Measurements from ENCODE around the gene VDAC1.

The VDAC1 gene

DNA sequence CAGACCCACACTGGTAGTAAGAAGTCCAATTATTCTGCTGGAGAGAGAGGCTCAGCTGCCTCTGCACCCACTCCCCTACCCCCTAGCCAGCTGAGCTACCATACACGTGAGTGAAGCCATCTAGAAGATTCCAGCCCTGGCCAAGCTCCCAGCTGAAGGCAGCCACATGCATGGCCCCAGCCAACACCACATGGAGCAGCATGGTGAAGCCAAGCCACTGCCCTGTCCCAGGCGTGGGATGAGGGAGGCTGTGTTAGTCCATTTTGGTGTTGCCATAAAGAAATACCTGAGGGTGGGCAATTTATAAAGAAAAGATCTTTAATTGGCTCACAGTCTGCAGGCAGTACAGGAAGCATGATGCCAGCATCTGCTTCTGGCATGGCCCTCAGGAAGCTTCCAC is 20.0 kb upstream of the VDAC1 start:
- DNase-seq (ENCODE audit: low spot score): no peak

DNA sequence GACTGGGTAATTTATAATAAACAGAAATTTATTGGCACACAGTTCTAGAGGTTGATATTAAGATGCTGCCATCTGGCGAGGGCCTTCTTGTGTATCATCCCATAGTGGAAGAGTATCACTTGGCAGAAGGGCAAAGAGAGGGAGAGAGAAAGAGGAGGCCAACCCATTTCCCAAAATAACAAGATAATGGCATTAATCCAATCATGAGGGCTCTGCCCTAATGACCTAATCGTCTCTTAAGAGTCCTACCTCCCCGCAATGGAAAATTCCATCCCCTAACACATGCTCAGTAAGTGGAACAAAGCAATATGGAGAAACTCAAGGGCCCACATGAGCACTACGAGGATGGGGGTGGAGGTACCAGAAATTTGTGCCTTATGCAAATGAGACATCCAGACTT is 17.6 kb upstream of the VDAC1 start:
- no peak for DNase-seq (ENCODE audit: low spot score)

DNA sequence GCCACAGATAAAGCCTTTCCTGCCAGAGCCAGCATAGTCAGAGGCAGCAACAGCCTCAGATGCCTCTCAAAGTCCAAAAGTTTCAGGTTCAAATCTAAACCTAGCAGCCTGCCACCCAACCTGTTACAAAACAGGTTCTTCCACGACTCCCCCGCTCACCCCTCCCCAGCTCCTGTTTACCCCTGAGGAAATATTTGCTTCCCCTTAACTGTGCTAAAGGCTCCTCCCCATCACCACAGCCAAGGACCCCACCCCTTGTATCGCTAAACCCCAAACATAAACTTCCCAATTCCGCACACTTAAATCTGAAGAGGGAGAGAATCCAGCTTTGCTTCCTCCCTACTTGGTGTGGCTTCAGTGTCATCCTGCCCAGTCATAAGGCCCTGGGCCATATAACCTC is 15.4 kb upstream of the VDAC1 start:
- DNase-seq (ENCODE audit: low spot score): no peak

DNA sequence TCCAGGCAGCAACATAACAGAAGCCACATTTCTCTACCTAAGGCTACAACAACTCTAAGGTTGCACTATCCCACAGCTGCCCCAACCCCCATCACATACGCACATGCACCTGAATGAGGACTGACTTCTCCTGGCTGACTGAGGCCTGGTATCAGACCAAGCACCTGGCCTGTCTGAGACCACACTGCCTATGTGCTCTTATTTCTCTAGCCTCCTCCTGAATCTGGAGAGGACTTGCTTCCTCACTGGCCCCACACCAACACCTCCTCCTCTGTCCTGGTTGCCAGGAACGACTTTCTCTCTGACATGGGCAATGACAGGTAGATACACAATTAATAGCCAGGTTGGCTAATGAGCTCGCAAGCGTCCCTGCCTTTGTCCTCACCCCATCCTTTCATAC is 14.9 kb upstream of the VDAC1 start:
- DNase-seq (ENCODE audit: low spot score): no peak

DNA sequence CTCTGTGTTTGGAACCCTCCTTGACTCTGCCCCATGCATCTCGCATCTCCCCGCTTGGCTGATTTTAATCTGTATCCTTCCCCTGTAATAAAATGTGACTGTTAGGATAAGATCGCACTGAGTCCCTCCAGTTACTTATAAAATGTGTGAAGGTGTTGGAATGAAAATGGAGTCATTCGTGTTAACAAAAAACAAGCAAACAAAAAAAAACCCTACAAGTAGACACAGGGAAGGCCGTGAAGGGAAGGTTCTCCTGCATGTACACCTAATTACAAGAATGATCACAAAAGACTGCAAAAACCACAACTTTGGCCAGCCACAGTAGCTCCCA is 14.2 kb upstream of the VDAC1 start:
- DNase-seq (ENCODE audit: low spot score): no peak

DNA sequence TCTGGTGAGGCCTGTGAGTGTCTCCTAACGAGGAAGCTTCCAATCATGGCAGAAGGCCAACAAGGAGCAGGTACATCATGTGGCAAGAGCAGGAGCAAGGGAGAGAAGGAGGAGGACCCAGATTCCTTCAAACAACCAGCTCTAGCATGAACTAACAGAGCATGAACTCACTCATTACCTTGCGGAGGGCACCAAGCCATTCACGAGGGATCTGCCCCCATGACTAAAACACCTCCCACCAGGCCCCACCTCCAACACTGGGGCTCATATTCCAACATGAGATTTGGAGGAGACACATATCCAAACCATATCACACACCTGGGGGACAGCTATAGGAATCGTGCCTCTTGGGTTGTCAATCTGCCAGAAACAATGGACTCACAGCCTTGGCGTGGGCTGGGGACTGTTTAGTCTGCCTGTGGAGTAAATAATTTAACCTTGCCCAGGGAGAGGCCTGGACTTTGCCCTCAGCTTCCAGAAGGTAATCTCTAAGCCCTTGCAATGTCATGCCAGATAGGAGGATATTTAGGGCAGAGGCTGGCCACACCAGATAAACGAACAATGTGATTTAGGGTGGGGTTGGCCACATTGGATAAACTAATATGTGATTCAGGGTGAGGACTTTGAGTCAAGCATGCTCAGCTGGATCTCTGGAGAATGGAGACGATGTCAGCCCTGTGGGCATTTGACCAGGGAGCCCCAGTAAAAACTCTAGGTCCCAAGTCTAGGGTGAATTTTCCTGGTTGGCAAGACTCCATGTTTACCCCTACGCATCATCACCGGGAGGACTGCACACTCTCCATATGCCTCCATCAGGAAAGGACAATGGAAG is 13.6 kb upstream of the VDAC1 start:
- peak; percentile 27 for DNase-seq (ENCODE audit: low spot score)

DNA sequence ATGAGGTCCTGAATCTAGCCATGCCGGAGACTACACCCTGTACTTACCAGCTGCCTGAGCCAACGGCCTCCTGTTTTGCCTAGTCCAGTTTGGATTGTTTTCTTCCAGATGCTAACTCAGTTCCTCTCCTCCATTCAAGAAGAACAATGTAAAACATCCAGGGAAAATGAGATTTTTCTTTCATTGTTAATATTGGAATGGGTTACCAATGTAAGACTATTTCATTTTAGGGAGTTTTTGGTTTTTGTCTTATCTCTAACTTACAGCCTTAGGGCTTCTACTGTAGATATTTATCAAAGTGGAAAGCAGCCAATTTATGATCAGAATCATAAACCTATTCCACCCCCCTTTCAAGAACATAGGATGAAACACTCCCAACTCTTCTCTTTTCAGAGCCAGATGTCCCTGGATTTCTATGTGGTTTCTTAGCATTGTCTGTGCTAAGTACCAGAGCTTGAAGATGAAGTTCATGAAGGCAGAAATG is 3.5 kb upstream of the VDAC1 start:
- no peak for DNase-seq (ENCODE audit: low spot score)

DNA sequence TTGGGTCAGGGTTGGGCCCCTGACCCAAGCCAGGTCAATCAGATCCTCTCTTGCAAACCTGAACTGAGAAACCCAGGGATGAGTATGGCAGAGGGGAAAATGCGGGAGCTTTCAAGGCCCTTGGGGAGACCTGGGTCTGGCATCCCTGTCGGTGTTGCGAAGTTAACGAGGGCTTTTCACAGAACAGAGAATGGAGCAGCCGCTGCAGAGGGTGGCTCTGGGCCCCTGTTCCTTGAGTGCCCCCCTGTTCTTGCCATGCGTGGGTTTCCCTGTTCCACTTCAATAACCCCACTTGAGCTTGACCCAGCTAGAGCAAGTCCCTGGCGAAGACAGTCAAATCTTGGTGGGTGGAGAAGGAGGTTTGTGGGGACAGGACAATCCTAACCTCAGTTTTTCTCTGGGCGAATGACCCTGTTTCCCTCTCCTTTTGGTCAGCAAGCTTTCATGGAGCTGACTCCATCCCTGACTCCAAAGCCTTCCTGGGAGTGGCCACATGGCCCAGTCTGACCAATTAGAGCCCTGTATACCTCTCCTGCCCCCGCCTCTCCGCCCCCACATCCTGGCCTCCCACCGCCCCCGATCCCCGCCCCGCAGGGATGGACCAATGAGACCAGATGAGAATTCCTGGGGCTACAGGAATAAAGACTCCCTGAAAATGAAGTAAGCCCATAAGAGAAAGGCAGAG is 2.9 kb upstream of the VDAC1 start:
- no peak for DNase-seq (ENCODE audit: low spot score)

DNA sequence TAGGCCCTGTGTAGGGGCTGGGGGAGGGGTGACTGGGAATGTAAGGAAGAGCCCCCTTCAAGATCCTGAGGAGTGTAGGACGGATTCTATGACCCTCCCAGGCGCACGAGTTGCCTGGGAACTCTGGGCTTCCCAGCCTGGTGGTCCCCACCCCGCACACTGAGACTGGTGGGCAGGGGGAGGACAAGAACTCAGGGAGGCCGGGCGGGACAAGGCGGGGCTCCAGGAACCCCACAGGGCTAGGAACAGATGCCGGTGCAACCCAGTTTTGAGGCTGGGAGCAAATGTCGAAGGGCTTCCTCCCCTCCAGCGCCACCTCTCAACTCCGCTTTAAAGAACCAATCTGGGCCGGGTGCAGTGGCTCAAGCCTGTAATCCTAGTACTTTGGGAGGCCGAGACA is 1.3 kb upstream of the VDAC1 start:
- no peak for DNase-seq (ENCODE audit: low spot score)

DNA sequence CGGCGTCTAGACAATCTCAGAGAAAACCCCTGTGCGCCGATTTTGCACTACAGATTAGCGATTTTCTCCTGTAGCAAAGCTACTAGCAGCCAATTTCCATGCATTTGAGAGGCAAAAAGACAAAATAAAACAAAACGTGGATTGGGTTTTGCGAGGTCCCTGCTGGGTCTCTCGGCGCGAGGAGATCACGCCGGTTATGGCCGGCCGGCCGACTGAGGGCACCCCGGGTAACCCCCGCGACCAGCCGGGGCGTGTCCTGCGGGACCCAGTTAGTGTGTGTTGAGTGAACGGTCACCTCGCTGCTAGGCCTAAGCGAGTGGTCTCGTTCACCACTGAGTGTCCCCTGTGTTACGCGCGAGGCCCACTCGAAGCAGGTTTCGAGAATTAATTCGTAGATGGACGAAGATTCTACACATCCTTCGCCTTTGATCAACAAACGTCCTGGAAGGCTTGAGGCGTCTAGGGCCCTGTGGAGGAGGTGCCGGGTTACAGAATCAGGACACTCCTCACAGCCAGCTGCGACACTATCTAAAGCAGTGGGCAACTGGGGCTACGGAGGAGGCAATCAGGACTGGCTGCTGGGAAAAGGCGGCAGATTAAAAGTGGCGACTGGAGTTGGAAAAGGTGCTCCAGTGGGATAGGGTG is 764 bp upstream of the VDAC1 start:
- peak; percentile 41 for DNase-seq (ENCODE audit: low spot score)

DNA sequence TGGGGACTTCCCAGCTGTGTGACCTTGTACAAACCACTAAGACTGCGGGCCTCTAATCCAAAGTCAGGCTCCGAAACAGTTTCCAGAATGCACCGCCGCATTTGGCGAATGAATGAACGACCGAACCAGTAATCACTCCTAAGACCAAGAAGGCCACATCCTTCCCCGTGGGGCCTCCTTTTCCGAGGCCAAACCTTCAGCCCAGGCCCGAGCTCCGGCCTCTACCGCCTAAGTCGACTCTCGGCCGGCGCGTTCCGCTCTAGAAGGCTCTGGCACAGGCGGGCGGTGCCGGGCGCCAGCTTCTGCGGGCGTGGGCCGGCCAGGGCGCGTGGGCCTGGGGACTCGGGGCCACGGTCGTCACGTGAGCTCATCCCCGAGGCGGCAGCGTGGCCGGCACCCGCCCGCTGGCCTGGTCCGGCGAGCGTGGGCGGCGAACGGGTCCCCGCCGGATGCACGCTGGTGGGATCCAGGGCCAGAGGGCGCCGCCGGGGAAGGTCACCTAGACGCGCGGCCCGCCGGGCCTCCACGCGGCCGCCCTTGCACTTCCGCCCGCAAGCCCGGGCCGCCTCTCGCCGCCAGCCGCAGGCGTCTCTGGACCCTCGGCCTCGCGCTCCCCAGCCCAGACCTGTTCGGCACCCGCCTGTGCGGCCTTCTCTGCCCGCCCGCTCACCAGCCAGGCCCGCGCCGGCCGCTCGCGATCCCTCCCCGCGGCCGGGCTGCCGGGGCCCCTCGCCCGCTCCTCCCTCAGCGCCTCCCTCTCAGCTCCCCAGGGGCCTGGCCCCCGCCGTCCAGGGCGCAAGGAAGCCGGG is 754 bp downstream of the VDAC1 start:
- peak; percentile 62 for DNase-seq (ENCODE audit: low spot score)

DNA sequence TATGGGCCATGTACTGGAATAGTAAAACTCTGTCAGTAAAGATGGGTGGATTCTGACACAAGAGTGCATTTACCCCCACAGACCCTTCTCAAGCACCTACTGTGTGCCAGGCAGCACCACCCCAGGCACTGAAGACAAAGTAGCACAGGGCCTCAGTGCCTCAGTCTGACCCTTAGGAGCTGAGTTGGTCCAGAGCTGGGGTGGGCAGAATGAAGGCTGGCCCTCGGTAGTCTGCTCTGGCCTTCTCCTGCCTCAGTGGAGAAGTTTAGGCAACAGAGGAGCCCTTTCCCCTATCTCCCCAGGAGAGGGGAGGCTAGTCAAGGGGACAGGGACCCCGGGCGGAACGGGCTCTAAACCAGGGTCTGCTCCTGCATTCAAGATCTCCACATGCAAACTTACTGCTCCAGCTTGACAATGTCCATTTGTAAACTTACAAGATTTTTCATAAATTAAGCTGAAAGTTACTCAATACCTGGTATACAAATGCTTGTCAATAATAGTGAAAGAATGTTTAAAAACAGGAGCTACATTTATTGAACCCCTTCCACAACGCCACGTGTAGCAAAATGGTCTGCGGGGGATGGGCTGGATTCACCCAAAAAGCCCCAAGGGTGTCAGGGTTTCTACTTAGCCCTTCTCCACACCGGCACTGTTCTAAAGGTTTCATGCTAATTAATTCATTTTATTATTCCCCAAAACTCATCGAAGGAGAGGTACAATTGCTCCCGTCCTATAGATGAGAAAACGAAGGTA is 1.5 kb downstream of the VDAC1 start:
- no peak for DNase-seq (ENCODE audit: low spot score)

DNA sequence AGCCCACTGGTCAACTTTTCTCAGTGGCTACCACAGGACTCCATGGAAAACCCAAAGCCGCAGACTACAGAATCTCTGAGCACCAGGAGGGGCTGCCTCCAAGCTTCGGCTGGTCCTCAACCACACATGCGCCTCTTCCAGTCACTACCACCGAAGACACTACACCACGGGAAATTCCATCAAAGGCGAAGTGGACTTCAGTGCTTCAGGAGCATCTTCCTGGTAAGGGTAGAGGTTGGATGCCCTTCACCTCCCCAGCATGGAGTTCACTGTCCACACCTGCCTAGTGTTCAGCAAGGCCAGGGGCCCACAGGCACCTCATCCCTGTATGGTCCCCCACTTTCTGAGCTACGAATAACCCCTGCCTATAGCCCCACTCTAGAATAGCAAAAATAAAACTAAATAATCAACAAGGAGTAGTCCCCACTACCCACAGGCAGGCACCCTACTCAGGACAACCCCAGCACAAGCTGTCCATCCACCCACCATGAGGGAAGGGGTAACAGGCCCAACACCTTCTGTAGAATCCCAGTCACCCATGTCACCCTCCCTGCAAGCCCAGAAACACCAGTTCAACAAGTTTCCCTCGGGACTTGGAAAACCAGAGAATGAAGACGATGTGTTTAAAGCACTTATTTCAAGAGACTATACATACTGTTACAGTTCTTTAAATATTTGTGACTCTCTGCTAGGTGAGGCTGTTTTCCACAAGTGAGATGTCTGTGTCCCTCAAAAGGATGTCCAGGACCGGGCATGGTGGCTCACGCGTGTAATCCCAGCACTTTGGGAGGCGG is 2.6 kb downstream of the VDAC1 start:
- DNase-seq (ENCODE audit: low spot score): no peak

DNA sequence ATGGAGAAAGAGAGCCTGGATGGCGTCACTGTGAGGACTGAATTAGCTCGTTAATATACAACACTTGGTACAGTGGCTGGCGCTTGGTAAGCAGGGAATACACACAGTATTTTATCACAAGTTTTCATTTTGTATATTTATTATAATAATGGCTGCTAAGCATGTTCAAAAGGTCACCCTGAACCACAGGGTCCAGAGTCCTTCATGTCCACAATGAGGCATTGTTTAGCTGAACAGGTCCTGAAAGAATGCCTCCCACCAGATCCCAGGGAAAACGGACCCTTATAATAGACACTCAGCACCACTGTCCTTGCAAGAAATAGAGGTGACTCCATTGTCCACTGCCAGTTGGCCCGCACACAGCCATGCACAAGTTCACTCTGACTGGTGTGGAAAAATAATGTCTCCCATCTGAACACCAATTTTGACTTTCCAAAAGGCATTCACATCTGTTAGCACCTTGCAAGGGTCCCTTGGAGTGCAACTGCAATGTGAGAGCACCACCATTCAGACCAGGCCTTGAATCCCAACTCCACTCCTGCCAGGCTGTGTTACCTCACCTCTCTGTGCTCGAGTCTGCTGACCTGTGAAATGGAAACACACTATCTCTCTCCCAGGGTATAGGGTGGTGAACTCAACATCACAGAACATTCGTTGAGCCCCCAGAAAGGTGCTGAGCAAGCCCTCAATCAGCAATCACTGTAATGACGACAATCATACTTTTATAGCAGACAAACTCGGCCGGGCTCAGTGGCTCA is 3.9 kb downstream of the VDAC1 start:
- DNase-seq (ENCODE audit: low spot score): no peak

DNA sequence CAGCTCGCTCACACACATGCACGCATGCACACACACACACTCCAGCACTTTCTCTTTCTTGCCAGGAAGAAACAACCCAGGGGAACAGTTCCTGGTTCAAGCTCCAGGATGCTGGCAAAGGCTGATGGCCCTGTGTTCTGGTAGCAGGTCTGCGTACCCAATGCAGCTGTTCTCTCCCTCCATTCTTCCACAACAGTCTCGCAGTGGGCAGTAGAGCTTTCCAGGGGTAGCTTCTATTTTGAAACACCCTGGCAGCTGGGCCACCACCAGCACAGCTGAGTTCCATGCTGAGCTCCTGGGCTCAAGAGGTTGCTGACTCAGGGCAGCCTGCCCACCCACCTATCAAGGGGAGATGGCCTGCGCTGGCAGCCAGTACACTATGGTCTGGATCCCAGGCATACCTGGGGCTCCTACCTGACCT is 4.7 kb downstream of the VDAC1 start:
- no peak for DNase-seq (ENCODE audit: low spot score)

DNA sequence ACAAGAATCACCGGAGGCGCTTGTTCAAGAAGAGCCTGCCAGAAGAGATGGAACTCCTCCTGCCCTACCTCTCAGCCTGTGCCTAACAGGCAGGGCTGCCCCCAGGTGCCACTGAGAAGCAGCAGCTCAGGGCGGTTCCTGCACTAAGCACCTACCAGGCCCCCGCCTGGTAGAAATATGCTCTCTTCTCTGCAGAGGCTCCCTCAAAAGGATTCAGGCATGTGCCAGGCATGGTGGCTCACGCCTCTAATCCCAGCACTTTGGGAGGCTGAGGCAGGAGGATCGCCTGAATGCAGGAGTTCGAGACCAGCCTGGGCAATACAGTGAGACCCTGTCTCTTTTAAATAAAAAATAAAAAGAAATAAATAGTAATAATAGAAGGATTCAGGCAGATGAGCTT is 6.0 kb downstream of the VDAC1 start:
- DNase-seq (ENCODE audit: low spot score): no peak

DNA sequence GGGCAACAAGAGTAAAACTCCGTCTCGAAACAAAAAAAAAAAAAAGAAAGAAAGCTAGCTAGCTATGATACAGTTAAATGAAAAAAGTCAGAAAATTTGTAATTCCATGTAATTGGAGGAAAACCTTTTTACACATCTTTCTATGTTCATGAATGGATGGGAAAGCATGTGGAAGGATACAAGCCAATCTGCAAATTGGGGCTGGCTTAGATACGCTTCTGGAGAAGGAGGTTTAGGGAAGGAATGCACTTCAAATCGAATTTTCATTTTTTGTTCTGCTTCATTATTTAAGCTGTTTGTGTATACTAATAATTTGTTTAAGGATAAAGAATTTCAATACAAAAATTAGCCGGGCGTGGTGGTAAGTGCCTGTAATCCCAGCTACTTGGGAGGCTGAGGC is 6.7 kb downstream of the VDAC1 start:
- no peak for DNase-seq (ENCODE audit: low spot score)

DNA sequence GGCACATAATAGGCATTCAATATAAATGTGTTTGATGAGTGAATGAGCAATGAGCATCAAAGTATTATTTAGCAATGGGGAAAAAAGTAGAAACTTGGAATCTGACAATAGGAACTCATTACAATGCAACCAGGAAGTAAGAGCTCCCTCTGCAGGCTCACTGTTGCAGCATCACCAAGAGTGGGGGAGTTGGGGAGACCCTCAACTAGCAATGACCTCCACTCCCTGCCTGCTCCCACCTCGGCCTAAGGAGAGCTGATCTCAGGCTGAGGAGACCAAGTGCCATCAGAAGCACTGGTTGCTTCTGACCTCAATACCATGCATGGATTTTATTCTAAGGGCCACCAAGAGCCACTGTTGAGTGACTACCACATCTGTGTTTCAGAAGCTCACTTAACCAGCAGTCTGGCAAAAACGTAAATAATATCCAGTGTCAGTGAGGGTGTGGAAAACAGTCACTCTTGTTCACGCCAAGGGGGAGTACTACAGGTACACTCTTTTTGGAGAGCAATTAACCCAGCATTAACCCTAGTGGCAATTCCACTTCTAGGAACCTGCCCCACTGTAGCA is 8.0 kb downstream of the VDAC1 start:
- no peak for DNase-seq (ENCODE audit: low spot score)

DNA sequence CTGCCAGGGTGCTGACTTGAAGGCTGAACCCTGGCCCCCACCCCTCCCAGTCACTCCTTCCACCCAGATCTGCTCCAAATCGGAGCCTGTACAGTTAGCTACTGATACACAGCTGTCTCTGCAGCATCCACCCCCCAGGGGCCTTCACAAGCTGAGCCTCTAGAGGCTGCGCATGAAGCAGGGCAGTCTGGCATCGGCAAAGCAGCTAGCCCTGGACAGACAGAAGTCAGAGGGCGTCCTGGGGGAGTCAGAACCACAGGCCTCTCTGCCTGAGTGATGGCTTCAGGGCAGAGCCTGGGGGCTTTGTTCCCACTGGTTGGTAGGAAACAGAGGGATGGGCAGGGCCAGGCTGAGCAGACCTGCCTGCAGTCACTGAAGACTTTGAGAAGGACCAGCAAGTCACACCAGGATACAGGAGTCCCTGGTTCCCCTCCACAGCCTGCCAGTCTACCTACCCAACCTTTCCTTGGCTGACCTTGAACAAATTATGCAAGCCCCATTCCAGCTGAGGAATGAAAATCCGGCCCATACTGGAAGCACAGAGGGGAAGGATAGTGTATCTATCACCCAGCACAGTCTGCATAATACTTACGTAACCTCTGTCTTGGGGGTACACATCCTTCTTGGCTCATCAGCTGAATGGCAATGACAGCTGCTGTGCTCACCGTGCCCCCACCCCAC is 8.8 kb downstream of the VDAC1 start:
- no peak for DNase-seq (ENCODE audit: low spot score)
